Natural killer cell (primary cell): ENCODE data around the gene B4GALT2. TPM values are rescaled to one million over a fixed set of nuclear protein-coding genes. Genes with fewer than 3 reads are reported as not detected.

ENCODE experiments used
- ATAC-seq, 3 donors: fragments of 150-1000 bp in 2 of 3; fragments of 200-7000 bp in 1 of 3; cut with Tn5 transposase; 1 replicate in 1 of 3; 2 replicates in 2 of 3; pipeline ENCODE4 v1.10.0; 2021; ENCODE audit warnings: mild to moderate bottlenecking in 2 of 3, moderate library complexity in 2 of 3
- DNase-seq, 2 donors: peaks; one replicate each; pipeline versions ENCODE4 v3.0.0 to v3.0.0-alpha.2; 2013 to 2021; ENCODE audit warnings: mixed read lengths in 1 of 2
- H3K27ac ChIP-seq: one replicate; pipeline ENCODE4 v1.5.1; 2013; ENCODE audit warnings: mild to moderate bottlenecking, low read length
- H3K27me3 ChIP-seq: one replicate; pipeline ENCODE4 v1.6.1; 2013; ENCODE audit warnings: low read length; ENCODE audit not compliant: control insufficient read depth, insufficient read depth
- H3K36me3 ChIP-seq: one replicate; pipeline ENCODE4 v1.6.1; 2013; ENCODE audit warnings: low read length; ENCODE audit not compliant: control insufficient read depth, insufficient read depth
- H3K4me1 ChIP-seq: one replicate; pipeline ENCODE4 v1.6.1; 2013; ENCODE audit warnings: low read length; ENCODE audit not compliant: control insufficient read depth, insufficient read depth
- H3K4me3 ChIP-seq: one replicate; pipeline ENCODE4 v1.5.1; 2013; ENCODE audit warnings: low read length
- H3K9me3 ChIP-seq: one replicate; pipeline ENCODE4 v1.6.1; 2013; ENCODE audit warnings: low read length; ENCODE audit not compliant: control insufficient read depth, insufficient read depth
- H3K27ac Mint-ChIP-seq, 2 donors: one replicate each; pipeline ENCODE4 v1.8.0; 2022; ENCODE audit warnings: mild to moderate bottlenecking in 2 of 2, mixed read lengths in 2 of 2, moderate library complexity in 1 of 2
- H3K27me3 Mint-ChIP-seq, 2 donors: one replicate each; pipeline ENCODE4 v1.8.0; 2022; ENCODE audit warnings: low read depth in 2 of 2, mixed read lengths in 2 of 2
- H3K36me3 Mint-ChIP-seq: one replicate; pipeline ENCODE4 v1.8.0; 2022; ENCODE audit warnings: mixed read lengths
- H3K4me1 Mint-ChIP-seq, 2 donors: one replicate each; pipeline ENCODE4 v1.8.0; 2022; ENCODE audit warnings: mixed read lengths in 2 of 2
- H3K4me3 Mint-ChIP-seq: one replicate; pipeline ENCODE4 v1.8.0; 2022; ENCODE audit warnings: mild to moderate bottlenecking, moderate library complexity, mixed read lengths
- H3K9me3 Mint-ChIP-seq, 2 donors: one replicate each; pipeline ENCODE4 v1.8.0; 2022; ENCODE audit warnings: mixed read lengths in 2 of 2
- CTCF ChIP-seq: fragments of 200-600 bp; IDR thresholded peaks from one replicate; pipeline ENCODE4 v1.8.0; 2022; ENCODE audit warnings: antibody characterized with exemption
- WGBS: methylation state at CpG from one replicate; pipeline ENCODE4 v1.1.7; 2013; ENCODE audit warnings: missing lambda C conversion rate; ENCODE audit not compliant: insufficient coverage; 5-methylcytosine and 5-hydroxymethylcytosine counted together
- intact Hi-C: fragments of 100-400 bp; cut with micrococcal nuclease; formaldehyde crosslinking; loops from one replicate; pipeline ENCODE4 v1.14.2; 2022
- total RNA-seq, 4 donors: library from RNA; stranded (reverse); fragments of 120-200 nt in 1 of 4; gene quantifications; one replicate each; pipeline versions ENCODE4 v1.2.3 to v1.2.4, GENCODE V29; 2013 to 2022

The B4GALT2 gene
- total RNA-seq, 3 donors from 2014 or later (not counting 1 experiment from before 2014, with no cell fraction given) = 1.5 to 5.5 (median 2.2) TPM

GRCh38 chr1:43957407-43958040, 21.5 kb upstream of the B4GALT2 start:
- no peaks in the 10 kb centered on the region for H3K36me3 Mint-ChIP-seq
- H3K4me3 ChIP-seq = no peak overlapping the region
- DNase-seq (no peak), ATAC-seq (no peak)
- no peaks in the 10 kb centered on the region for H3K9me3 Mint-ChIP-seq
- H3K27ac ChIP-seq = no peak overlapping the region
- no peak overlapping the region for H3K4me3 Mint-ChIP-seq
- H3K27me3 ChIP-seq = no peaks in the 10 kb centered on the region
- peaks cover 0 to 6% of the 10 kb centered on the region in 2 donors for H3K4me1 Mint-ChIP-seq
- intact Hi-C loops = no loop called here
- H3K27me3 Mint-ChIP-seq = no peaks in the 10 kb centered on the region
- no peaks in the 10 kb centered on the region for H3K9me3 ChIP-seq
- no peak overlapping the region for H3K27ac Mint-ChIP-seq
- no peak for TF ChIP-seq CTCF
- H3K36me3 ChIP-seq = peaks cover 29% of the 10 kb centered on the region
- 94% methylated on average over 7 of the region's 7 CpGs for WGBS
- no peaks in the 10 kb centered on the region for H3K4me1 ChIP-seq

GRCh38 chr1:43958351-43959255, 20.4 kb upstream of the B4GALT2 start:
- no peak overlapping the region for H3K27ac Mint-ChIP-seq
- WGBS = 96% methylated on average over 8 of the region's 9 CpGs
- ATAC-seq (no peak), DNase-seq (no peak)
- H3K4me3 Mint-ChIP-seq = no peak overlapping the region
- peaks cover 31% of the 10 kb centered on the region for H3K36me3 ChIP-seq
- intact Hi-C loops = no loop called here
- no peaks in the 10 kb centered on the region for H3K36me3 Mint-ChIP-seq
- no peak for TF ChIP-seq CTCF
- peaks cover 0 to 6% of the 10 kb centered on the region in 2 donors for H3K4me1 Mint-ChIP-seq
- H3K9me3 ChIP-seq = no peaks in the 10 kb centered on the region
- H3K27ac ChIP-seq = no peak overlapping the region
- H3K27me3 ChIP-seq = no peaks in the 10 kb centered on the region
- no peaks in the 10 kb centered on the region for H3K9me3 Mint-ChIP-seq
- H3K4me3 ChIP-seq = no peak overlapping the region
- H3K4me1 ChIP-seq = no peaks in the 10 kb centered on the region
- H3K27me3 Mint-ChIP-seq = no peaks in the 10 kb centered on the region

GRCh38 chr1:43960798-43961197, 18.2 kb upstream of the B4GALT2 start:
- H3K9me3 Mint-ChIP-seq = no peaks in the 10 kb centered on the region
- H3K4me3 Mint-ChIP-seq = no peak overlapping the region
- no peaks in the 10 kb centered on the region for H3K36me3 Mint-ChIP-seq
- Histone ChIP-seq H3K27ac (no peak overlapping the region), H3K4me1 (no peaks in the 10 kb centered on the region), H3K4me3 (no peak overlapping the region), H3K27me3 (no peaks in the 10 kb centered on the region), H3K9me3 (no peaks in the 10 kb centered on the region), H3K36me3 (peaks cover 31% of the 10 kb centered on the region)
- intact Hi-C loops = no loop called here
- H3K27ac Mint-ChIP-seq = no peak overlapping the region
- WGBS = 95% methylated on average over 8 of the region's 8 CpGs
- H3K4me1 Mint-ChIP-seq = no peaks in the 10 kb centered on the region
- no peak for DNase-seq
- ATAC-seq = no peak
- H3K27me3 Mint-ChIP-seq = no peaks in the 10 kb centered on the region
- TF ChIP-seq CTCF = no peak
